ENCODE measurements around the gene POR. TPM values are rescaled to one million over a fixed set of nuclear protein-coding genes. Genes with fewer than 3 reads are reported as not detected.
A peak's percentile ranks its signal among the peaks of the same experiment; 100 is the strongest.

Gene POR
- total RNA-seq, 1 donor from 2014 or later: 74.0 TPM

GRCh38 chr7:75957021-75957736, 42.2 kb downstream of the POR start:
- no peaks in the 10 kb centered on the region for H3K36me3 ChIP-seq (ENCODE audit: control insufficient read depth, insufficient read depth, low read length)
- no peak overlapping the region for H3K4me3 ChIP-seq (ENCODE audit: low read depth, low read length)
- DNase-seq (ENCODE audit: low read depth): no peak
- no peak for TF ChIP-seq CTCF (IDR thresholded peaks at IDR 0.05; ENCODE audit: insufficient read depth, low read length, poor library complexity, severe bottlenecking)
- no peaks in the 10 kb centered on the region for H3K27me3 ChIP-seq (ENCODE audit: control insufficient read depth, insufficient read depth, low read length)

- no peak overlapping the region for H3K4me3 ChIP-seq (ENCODE audit: low read depth, low read length)
- no peaks in the 10 kb centered on the region for H3K27me3 ChIP-seq (ENCODE audit: control insufficient read depth, insufficient read depth, low read length)
- peaks cover 1% of the 10 kb centered on the region for H3K36me3 ChIP-seq (ENCODE audit: control insufficient read depth, insufficient read depth, low read length)
- TF ChIP-seq CTCF (IDR thresholded peaks at IDR 0.05; ENCODE audit: insufficient read depth, low read length, poor library complexity, severe bottlenecking): no peak
- no peak for DNase-seq (ENCODE audit: low read depth)
These were observed 44.0 kb downstream of the POR start for GRCh38 chr7:75958802-75959543.

- Histone ChIP-seq H3K4me3 (ENCODE audit: low read depth, low read length) (no peak overlapping the region), H3K27me3 (ENCODE audit: control insufficient read depth, insufficient read depth, low read length) (no peaks in the 10 kb centered on the region), H3K36me3 (ENCODE audit: control insufficient read depth, insufficient read depth, low read length) (peaks cover 1% of the 10 kb centered on the region)
- TF ChIP-seq CTCF (IDR thresholded peaks at IDR 0.05; ENCODE audit: insufficient read depth, low read length, poor library complexity, severe bottlenecking): no peak
- no peak for DNase-seq (ENCODE audit: low read depth)
These were observed 45.4 kb downstream of the POR start for GRCh38 chr7:75960372-75960771.

- no peaks in the 10 kb centered on the region for H3K27me3 ChIP-seq (ENCODE audit: control insufficient read depth, insufficient read depth, low read length)
- H3K36me3 ChIP-seq (ENCODE audit: control insufficient read depth, insufficient read depth, low read length): peaks cover 1% of the 10 kb centered on the region
- DNase-seq (ENCODE audit: low read depth): no peak
- peak; percentile 25 for TF ChIP-seq CTCF (IDR thresholded peaks at IDR 0.05; ENCODE audit: insufficient read depth, low read length, poor library complexity, severe bottlenecking)
- H3K4me3 ChIP-seq (ENCODE audit: low read depth, low read length): no peak overlapping the region
These were observed 46.3 kb downstream of the POR start for GRCh38 chr7:75961218-75961617.

GRCh38 chr7:75962607-75963380, 47.8 kb downstream of the POR start:
- no peak for DNase-seq (ENCODE audit: low read depth)
- peaks cover 1% of the 10 kb centered on the region for H3K36me3 ChIP-seq (ENCODE audit: control insufficient read depth, insufficient read depth, low read length)
- no peak for TF ChIP-seq CTCF (IDR thresholded peaks at IDR 0.05; ENCODE audit: insufficient read depth, low read length, poor library complexity, severe bottlenecking)
- no peak overlapping the region for H3K4me3 ChIP-seq (ENCODE audit: low read depth, low read length)
- no peaks in the 10 kb centered on the region for H3K27me3 ChIP-seq (ENCODE audit: control insufficient read depth, insufficient read depth, low read length)
